ENCODE results near the gene MAG.

The MAG gene

GRCh38 chr19:35352177-35352447 is 60.2 kb downstream of the MAG start:
- Histone ChIP-seq H3K4ac (ENCODE audit: low read depth in 1 of 2, low read length in 2 of 2) (no peak overlapping the region), H3K4me3 (ENCODE audit: insufficient read depth in 1 of 2, low read depth in 1 of 2, low read length in 2 of 2) (no peak overlapping the region), H3K23ac (ENCODE audit: low read length in 2 of 2) (no peak overlapping the region), H3K4me2 (ENCODE audit: low read length, poor library complexity, severe bottlenecking) (no peak overlapping the region), H2BK12ac (ENCODE audit: low read length in 2 of 2) (no peak overlapping the region), H3K27ac (ENCODE audit: low read length, poor library complexity, severe bottlenecking) (no peak overlapping the region), H3K36me3 (ENCODE audit: control insufficient read depth in 1 of 2, insufficient read depth in 2 of 2, low read depth in 1 of 2, low read length in 2 of 2) (no peaks in the 10 kb centered on the region), H4K8ac (ENCODE audit: low read length) (no peak overlapping the region), H3K14ac (ENCODE audit: low read length in 2 of 2) (no peak overlapping the region), H3K27me3 (ENCODE audit: control insufficient read depth in 1 of 2, insufficient read depth in 1 of 2, low read length in 2 of 2) (peaks cover 14 to 48% of the 10 kb centered on the region in 2 experiments), H3K4me1 (ENCODE audit: control insufficient read depth, insufficient read depth, low read depth, low read length) (no peaks in the 10 kb centered on the region), H2BK120ac (ENCODE audit: low read depth, low read length) (no peak overlapping the region), H2BK5ac (ENCODE audit: low read depth, low read length, poor library complexity, severe bottlenecking) (no peak overlapping the region), H3K79me1 (replicated peaks; ENCODE audit: low read length, poor library complexity, severe bottlenecking) (no peaks in the 10 kb centered on the region), H2AK5ac (ENCODE audit: low read length, severe bottlenecking) (no peak overlapping the region), H3K9me3 (ENCODE audit: control insufficient read depth, low read length) (no peaks in the 10 kb centered on the region), H3K18ac (ENCODE audit: low read depth in 1 of 2, low read length in 2 of 2) (no peak overlapping the region), H4K91ac (ENCODE audit: low read length) (no peak overlapping the region), H2BK15ac (ENCODE audit: low read depth, poor library complexity, severe bottlenecking) (no peak overlapping the region), H2AFZ (ENCODE audit: low read depth, low read length) (no peak overlapping the region), H3K9ac (ENCODE audit: low read length) (no peak overlapping the region)
- 90% methylated on average over 18 of the region's 18 CpGs for WGBS
- DNase-seq = no peak

- Histone ChIP-seq H3K9ac (ENCODE audit: low read length) (no peak overlapping the region), H3K4me3 (ENCODE audit: insufficient read depth in 1 of 2, low read depth in 1 of 2, low read length in 2 of 2) (no peak overlapping the region), H3K23ac (ENCODE audit: low read length in 2 of 2) (no peak overlapping the region), H2BK120ac (ENCODE audit: low read depth, low read length) (no peak overlapping the region), H2BK15ac (ENCODE audit: low read depth, poor library complexity, severe bottlenecking) (no peak overlapping the region), H2BK5ac (ENCODE audit: low read depth, low read length, poor library complexity, severe bottlenecking) (no peak overlapping the region), H3K9me3 (ENCODE audit: control insufficient read depth, low read length) (no peaks in the 10 kb centered on the region), H3K27me3 (ENCODE audit: control insufficient read depth in 1 of 2, insufficient read depth in 1 of 2, low read length in 2 of 2) (peaks cover 14 to 44% of the 10 kb centered on the region in 2 experiments), H4K91ac (ENCODE audit: low read length) (no peak overlapping the region), H3K4ac (ENCODE audit: low read depth in 1 of 2, low read length in 2 of 2) (peak overlapping the region in 1 of 2 experiments; percentile 12), H3K14ac (ENCODE audit: low read length in 2 of 2) (peak overlapping the region in 1 of 2 experiments; percentile 71), H4K8ac (ENCODE audit: low read length) (no peak overlapping the region), H2AK5ac (ENCODE audit: low read length, severe bottlenecking) (no peak overlapping the region), H3K4me1 (ENCODE audit: control insufficient read depth, insufficient read depth, low read depth, low read length) (no peaks in the 10 kb centered on the region), H3K27ac (ENCODE audit: low read length, poor library complexity, severe bottlenecking) (no peak overlapping the region), H3K36me3 (ENCODE audit: control insufficient read depth in 1 of 2, insufficient read depth in 2 of 2, low read depth in 1 of 2, low read length in 2 of 2) (no peaks in the 10 kb centered on the region), H3K18ac (ENCODE audit: low read depth in 1 of 2, low read length in 2 of 2) (peak overlapping the region in 1 of 2 experiments; percentile 46), H3K79me1 (replicated peaks; ENCODE audit: low read length, poor library complexity, severe bottlenecking) (no peaks in the 10 kb centered on the region), H2AFZ (ENCODE audit: low read depth, low read length) (no peak overlapping the region), H3K4me2 (ENCODE audit: low read length, poor library complexity, severe bottlenecking) (no peak overlapping the region), H2BK12ac (ENCODE audit: low read length in 2 of 2) (peak overlapping the region in 1 of 2 experiments; percentile 51)
- DNase-seq = peak; percentile 82
- WGBS = 42% methylated on average over 30 of the region's 32 CpGs
Measured at GRCh38 chr19:35352448-35353304, 60.7 kb downstream of the MAG start.

- no peaks in the 10 kb centered on the region for H3K79me1 ChIP-seq (replicated peaks; ENCODE audit: low read length, poor library complexity, severe bottlenecking)
- peak; percentile 36 for DNase-seq
- H3K9me3 ChIP-seq (ENCODE audit: control insufficient read depth, low read length) = no peaks in the 10 kb centered on the region
- peaks cover 14 to 36% of the 10 kb centered on the region in 2 experiments for H3K27me3 ChIP-seq (ENCODE audit: control insufficient read depth in 1 of 2, insufficient read depth in 1 of 2, low read length in 2 of 2)
- H3K4me1 ChIP-seq (ENCODE audit: control insufficient read depth, insufficient read depth, low read depth, low read length) = no peaks in the 10 kb centered on the region
- H2BK12ac ChIP-seq (ENCODE audit: low read length in 2 of 2) = no peak overlapping the region
- no peak overlapping the region for H2BK5ac ChIP-seq (ENCODE audit: low read depth, low read length, poor library complexity, severe bottlenecking)
- no peak overlapping the region for H4K8ac ChIP-seq (ENCODE audit: low read length)
- H3K14ac ChIP-seq (ENCODE audit: low read length in 2 of 2) = no peak overlapping the region
- H3K4me3 ChIP-seq (ENCODE audit: insufficient read depth in 1 of 2, low read depth in 1 of 2, low read length in 2 of 2) = no peak overlapping the region
- H4K91ac ChIP-seq (ENCODE audit: low read length) = no peak overlapping the region
- no peak overlapping the region for H2AK5ac ChIP-seq (ENCODE audit: low read length, severe bottlenecking)
- H3K4me2 ChIP-seq (ENCODE audit: low read length, poor library complexity, severe bottlenecking) = no peak overlapping the region
- H2AFZ ChIP-seq (ENCODE audit: low read depth, low read length) = no peak overlapping the region
- H3K4ac ChIP-seq (ENCODE audit: low read depth in 1 of 2, low read length in 2 of 2) = no peak overlapping the region
- no peak overlapping the region for H2BK15ac ChIP-seq (ENCODE audit: low read depth, poor library complexity, severe bottlenecking)
- H3K9ac ChIP-seq (ENCODE audit: low read length) = no peak overlapping the region
- H3K27ac ChIP-seq (ENCODE audit: low read length, poor library complexity, severe bottlenecking) = no peak overlapping the region
- no peak overlapping the region for H3K23ac ChIP-seq (ENCODE audit: low read length in 2 of 2)
- H2BK120ac ChIP-seq (ENCODE audit: low read depth, low read length) = no peak overlapping the region
- no peak overlapping the region for H3K18ac ChIP-seq (ENCODE audit: low read depth in 1 of 2, low read length in 2 of 2)
- H3K36me3 ChIP-seq (ENCODE audit: control insufficient read depth in 1 of 2, insufficient read depth in 2 of 2, low read depth in 1 of 2, low read length in 2 of 2) = no peaks in the 10 kb centered on the region
- WGBS = 88% methylated on average over 7 of the region's 9 CpGs
Measured at GRCh38 chr19:35353635-35354034, 61.7 kb downstream of the MAG start.

GRCh38 chr19:35354898-35355297 is 62.9 kb downstream of the MAG start:
- no peaks in the 10 kb centered on the region for H3K4me1 ChIP-seq (ENCODE audit: control insufficient read depth, insufficient read depth, low read depth, low read length)

More at GRCh38 chr19:35354898-35355297, 62.9 kb downstream of the MAG start:
- no peaks in the 10 kb centered on the region for H3K9me3 ChIP-seq (ENCODE audit: control insufficient read depth, low read length)
- H3K4me2 ChIP-seq (ENCODE audit: low read length, poor library complexity, severe bottlenecking) = no peak overlapping the region
- no peaks in the 10 kb centered on the region for H3K36me3 ChIP-seq (ENCODE audit: control insufficient read depth in 1 of 2, insufficient read depth in 2 of 2, low read depth in 1 of 2, low read length in 2 of 2)
- H3K23ac ChIP-seq (ENCODE audit: low read length in 2 of 2) = no peak overlapping the region
- no peak overlapping the region for H3K4ac ChIP-seq (ENCODE audit: low read depth in 1 of 2, low read length in 2 of 2)
- WGBS = 89% methylated on average over 8 of the region's 8 CpGs
- no peak overlapping the region for H3K14ac ChIP-seq (ENCODE audit: low read length in 2 of 2)
- no peak overlapping the region for H2BK12ac ChIP-seq (ENCODE audit: low read length in 2 of 2)
- no peak overlapping the region for H4K91ac ChIP-seq (ENCODE audit: low read length)
- H3K18ac ChIP-seq (ENCODE audit: low read depth in 1 of 2, low read length in 2 of 2) = no peak overlapping the region
- no peak for DNase-seq
- H3K27me3 ChIP-seq (ENCODE audit: control insufficient read depth in 1 of 2, insufficient read depth in 1 of 2, low read length in 2 of 2) = peaks cover 9 to 24% of the 10 kb centered on the region in 2 experiments
- H2BK5ac ChIP-seq (ENCODE audit: low read depth, low read length, poor library complexity, severe bottlenecking) = no peak overlapping the region
- H3K9ac ChIP-seq (ENCODE audit: low read length) = no peak overlapping the region
- no peak overlapping the region for H2AK5ac ChIP-seq (ENCODE audit: low read length, severe bottlenecking)
- no peak overlapping the region for H3K27ac ChIP-seq (ENCODE audit: low read length, poor library complexity, severe bottlenecking)
- H3K79me1 ChIP-seq (replicated peaks; ENCODE audit: low read length, poor library complexity, severe bottlenecking) = no peaks in the 10 kb centered on the region
- H2AFZ ChIP-seq (ENCODE audit: low read depth, low read length) = no peak overlapping the region
- no peak overlapping the region for H2BK120ac ChIP-seq (ENCODE audit: low read depth, low read length)
- H2BK15ac ChIP-seq (ENCODE audit: low read depth, poor library complexity, severe bottlenecking) = no peak overlapping the region
- H3K4me3 ChIP-seq (ENCODE audit: insufficient read depth in 1 of 2, low read depth in 1 of 2, low read length in 2 of 2) = no peak overlapping the region
- H4K8ac ChIP-seq (ENCODE audit: low read length) = no peak overlapping the region

All from mesenchymal stem cell (in vitro differentiated cells and primary cell).